Esophagus squamous epithelium (tissue), 5 donors: ENCODE measurements around the gene DAZAP1. TPM values are rescaled to one million over a fixed set of nuclear protein-coding genes. Genes with fewer than 3 reads are reported as not detected.

ENCODE experiments used
- DNase-seq: peaks from one replicate; lab custom pipeline; 2025; lab: John Stamatoyannopoulos, UW
- H3K27ac ChIP-seq, 4 donors: fragments of 200-600 bp; sonication (generic); one replicate each; pipeline ENCODE4 v1.5.1; 2016 to 2019; ENCODE audit warnings: mild to moderate bottlenecking in 1 of 4
- H3K27me3 ChIP-seq, 4 donors: fragments of 200-600 bp; sonication (generic); 1 replicate in 3 of 4; 2 replicates in 1 of 4; pipeline versions ENCODE4 v1.5.1 to v1.6.0; 2017 to 2021; ENCODE audit warnings: antibody characterized with exemption in 1 of 4
- H3K36me3 ChIP-seq, 3 donors: fragments of 200-600 bp; sonication (generic); one replicate each; pipeline ENCODE4 v1.5.1; 2016 to 2019
- H3K4me1 ChIP-seq, 3 donors: fragments of 200-600 bp; sonication (generic); one replicate each; pipeline ENCODE4 v1.5.1; 2017 to 2019
- H3K4me3 ChIP-seq, 4 donors: fragments of 200-600 bp; sonication (generic); 1 replicate in 3 of 4; 2 replicates in 1 of 4; pipeline ENCODE4 v1.5.1; 2016 to 2019; ENCODE audit warnings: mild to moderate bottlenecking in 2 of 4, moderate library complexity in 1 of 4
- H3K9me3 ChIP-seq, 3 donors: fragments of 200-600 bp; sonication (generic); one replicate each; pipeline ENCODE4 v1.5.1; 2016 to 2019
- CTCF ChIP-seq, 6 experiments: fragments of 450-650 bp in 4 of 6; fragments of 200-600 bp in 2 of 6; sonication (generic) in 2 of 6; IDR thresholded peaks; one replicate each; pipeline ENCODE4 v1.5.1; 2016 to 2019; ENCODE audit warnings: antibody characterized with exemption in 6 of 6, mild to moderate bottlenecking in 4 of 6, moderate library complexity in 4 of 6
- POLR2A ChIP-seq, 4 donors: fragments of 450-650 bp; IDR thresholded peaks; one replicate each; pipeline ENCODE4 v1.6.1; 2017; ENCODE audit warnings: antibody characterized with exemption in 4 of 4, mild to moderate bottlenecking in 4 of 4, moderate library complexity in 3 of 4
- WGBS, 2 donors: methylation state at CpG; one replicate each; pipeline ENCODE4 v1.1.5; 2018; 5-methylcytosine and 5-hydroxymethylcytosine counted together
- intact Hi-C: fragments of 100-400 bp; cut with DNase I; formaldehyde crosslinking; loops from one replicate; pipeline ENCODE4 v1.15.0; 2022
- total RNA-seq, 4 donors: library from RNA; depleted of rRNA; stranded (reverse); fragments of >200 nt; gene quantifications; one replicate each; pipeline ENCODE4 v1.1.0, GENCODE V29; 2016
- donor health status: DM: yes; HTN: yes; CAD: no.

Gene DAZAP1
- total RNA-seq, 4 donors from 2014 or later: 60.2 to 76.0 (median 69.0) TPM

GRCh38 chr19:1434577-1435060 lies 27.2 kb downstream of the DAZAP1 start:
- Histone ChIP-seq H3K27me3 (no peaks in the 10 kb centered on the region), H3K4me3 (no peak overlapping the region), H3K9me3 (no peaks in the 10 kb centered on the region), H3K36me3 (peaks cover 32 to 72% (median 44%) of the 10 kb centered on the region in 3 donors), H3K27ac (no peak overlapping the region), H3K4me1 (peaks cover 11 to 29% (median 12%) of the 10 kb centered on the region in 3 donors)
- TF ChIP-seq POLR2A (IDR thresholded peaks at IDR 0.05) (no peak), CTCF (IDR thresholded peaks at IDR 0.05) (no peak)
- intact Hi-C loops: no loop called here
- no peak for DNase-seq
- 67 to 80% methylated on average over 9 to 12 of the region's 39 CpGs for WGBS, 2 donors

GRCh38 chr19:1435378-1435989 lies 28.1 kb downstream of the DAZAP1 start:
- Histone ChIP-seq H3K27me3 (no peaks in the 10 kb centered on the region), H3K9me3 (no peaks in the 10 kb centered on the region), H3K4me1 (peaks cover 19 to 35% (median 20%) of the 10 kb centered on the region in 3 donors), H3K4me3 (no peak overlapping the region), H3K36me3 (peaks cover 41 to 72% (median 42%) of the 10 kb centered on the region in 3 donors), H3K27ac (no peak overlapping the region)
- intact Hi-C loops: no loop called here
- DNase-seq: no peak
- no peak for TF ChIP-seq CTCF (IDR thresholded peaks at IDR 0.05)
- 85 to 100% methylated on average over 1 to 18 of the region's 21 CpGs for WGBS, 2 donors

- intact Hi-C loops: no loop called here
- Histone ChIP-seq H3K4me1 (peaks cover 26 to 46% (median 27%) of the 10 kb centered on the region in 3 donors), H3K27ac (peak overlapping the region in 3 of 4 donors; percentile 86 to 91 (median 87)), H3K36me3 (peaks cover 44 to 72% (median 47%) of the 10 kb centered on the region in 3 donors), H3K9me3 (no peaks in the 10 kb centered on the region), H3K4me3 (peak overlapping the region in 3 of 4 donors; percentile 67 to 95 (median 86)), H3K27me3 (no peaks in the 10 kb centered on the region)
- WGBS, 2 donors: 52 to 59% methylated on average over 8 of the region's 8 CpGs
- TF ChIP-seq POLR2A (IDR thresholded peaks at IDR 0.05) (no peak), CTCF (IDR thresholded peaks at IDR 0.05) (no peak)
- DNase-seq: no peak
Measured at GRCh38 chr19:1437609-1438008, 30.2 kb downstream of the DAZAP1 start.

- Histone ChIP-seq H3K27me3 (no peaks in the 10 kb centered on the region), H3K36me3 (peaks cover 38 to 70% (median 40%) of the 10 kb centered on the region in 3 donors), H3K4me3 (peak within 1 kb of the TSS; percentile 67 to 95 (median 90)), H3K9me3 (no peaks in the 10 kb centered on the region), H3K27ac (peak within 1 kb of the TSS; percentile 86 to 94 (median 89)), H3K4me1 (peaks cover 26 to 47% (median 27%) of the 10 kb centered on the region in 3 donors)
- TF ChIP-seq CTCF (IDR thresholded peaks at IDR 0.05) (peak; percentile 87 to 99 (median 96)), POLR2A (IDR thresholded peaks at IDR 0.05) (peak in 3 of 4 donors; percentile 82 to 94 (median 90))
- WGBS, 2 donors: 1 to 11% methylated on average over 8 to 47 of the region's 100 CpGs
- intact Hi-C loops: no loop called here
- DNase-seq: peak; percentile 49
Measured at GRCh38 chr19:1438035-1438932, 30.9 kb downstream of the DAZAP1 start, which contains the start of gene RPS15. RPS15 (plus strand) TSS chr19:1438396; CDS start chr19:1438426, 30 bp downstream.
